Measurements from ENCODE around the gene TBCD. TPM values are rescaled to one million over a fixed set of nuclear protein-coding genes. Genes with fewer than 3 reads are reported as not detected.

TBCD gene
- total RNA-seq, 1 experiment from 2014 or later: 29.6 TPM

DNA sequence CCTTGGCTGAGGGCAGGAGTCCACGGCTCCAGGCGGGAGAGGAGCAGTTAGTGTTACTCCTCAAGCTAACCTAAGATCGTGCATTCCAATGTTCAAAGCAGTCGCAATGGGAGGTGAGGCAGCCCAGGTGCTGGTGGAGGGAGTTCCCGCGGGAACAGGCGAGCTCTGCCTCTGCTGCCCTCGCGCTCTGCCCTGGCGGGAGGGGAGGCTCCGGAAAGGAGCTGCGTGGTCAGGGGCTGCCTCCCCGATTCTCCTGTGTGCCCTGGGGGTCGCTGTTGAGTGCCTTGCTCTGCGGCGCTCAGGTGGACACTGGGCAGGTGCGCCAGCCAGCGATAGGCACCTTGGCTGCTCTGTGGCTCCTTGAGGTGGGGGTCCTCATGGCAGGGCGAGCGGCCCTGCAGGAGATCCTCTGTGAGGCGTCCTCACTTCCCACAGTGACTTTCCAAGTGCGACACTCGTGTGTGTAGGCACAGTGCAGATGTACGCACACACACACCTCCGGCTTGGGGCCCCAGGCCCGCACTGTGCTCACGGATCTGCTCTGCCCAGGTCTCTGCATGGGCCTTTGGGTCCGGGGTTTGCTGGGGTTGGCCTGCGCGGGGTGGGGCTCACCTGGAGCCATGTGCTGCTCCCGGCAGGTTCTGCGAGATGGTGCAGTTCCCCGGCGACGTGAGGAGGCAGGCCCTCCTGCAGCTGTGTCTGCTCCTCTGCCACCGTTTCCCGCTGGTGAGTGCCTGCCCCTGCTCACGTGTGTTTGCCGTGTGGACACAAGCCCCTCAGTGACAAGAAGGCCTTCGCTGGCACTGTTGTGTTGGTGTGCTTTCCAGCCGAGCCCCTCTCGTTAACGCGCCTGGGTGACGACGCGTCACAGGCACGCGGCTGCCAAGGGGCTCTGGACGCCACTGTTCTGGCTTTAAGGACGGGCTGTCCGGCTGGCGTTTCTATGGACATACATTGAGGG, 185.8 kb downstream of the TBCD start:
- Histone ChIP-seq H3K4me2 (ENCODE audit: low read length) (no peak overlapping the region), H3K27ac (ENCODE audit: low read length) (no peak overlapping the region), H2AFZ (ENCODE audit: low read length) (no peak overlapping the region), H4K20me1 (ENCODE audit: low read length) (no peaks in the 10 kb centered on the region), H3F3A (ENCODE audit: low read length, unreplicated experiment) (no peaks in the 10 kb centered on the region), H3K27me3 (ENCODE audit: low read length) (no peaks in the 10 kb centered on the region), H3K79me2 (ENCODE audit: low read length) (no peaks in the 10 kb centered on the region), H3K9ac (ENCODE audit: low read length) (no peak overlapping the region), H3K4me1 (ENCODE audit: insufficient read depth, low read length) (peaks cover 5% of the 10 kb centered on the region), H3K36me3 (ENCODE audit: low read depth, low read length) (peaks cover 4% of the 10 kb centered on the region), H3K9me2 (replicated peaks; ENCODE audit: low read length) (no peaks in the 10 kb centered on the region), H3K4me3 (ENCODE audit: low read length) (no peak overlapping the region), H3K9me3 (ENCODE audit: low read length) (no peaks in the 10 kb centered on the region)
- ChIA-PET POLR2A (ENCODE audit: unreplicated experiment) (no interaction called here), CTCF (no interaction called here)
- BruUV-seq (replicated peaks): no TSS peak
- ATAC-seq: no peak
- no peak for DNase-seq
- no peak for TF ChIP-seq EZH2 (IDR thresholded peaks at IDR 0.05; ENCODE audit: low read length, unreplicated experiment)
- no peak for TF ChIP-seq EZH2phosphoT487 (IDR thresholded peaks at IDR 0.05; ENCODE audit: borderline replicate concordance, low read length)
- TF ChIP-seq, protein P1, sequence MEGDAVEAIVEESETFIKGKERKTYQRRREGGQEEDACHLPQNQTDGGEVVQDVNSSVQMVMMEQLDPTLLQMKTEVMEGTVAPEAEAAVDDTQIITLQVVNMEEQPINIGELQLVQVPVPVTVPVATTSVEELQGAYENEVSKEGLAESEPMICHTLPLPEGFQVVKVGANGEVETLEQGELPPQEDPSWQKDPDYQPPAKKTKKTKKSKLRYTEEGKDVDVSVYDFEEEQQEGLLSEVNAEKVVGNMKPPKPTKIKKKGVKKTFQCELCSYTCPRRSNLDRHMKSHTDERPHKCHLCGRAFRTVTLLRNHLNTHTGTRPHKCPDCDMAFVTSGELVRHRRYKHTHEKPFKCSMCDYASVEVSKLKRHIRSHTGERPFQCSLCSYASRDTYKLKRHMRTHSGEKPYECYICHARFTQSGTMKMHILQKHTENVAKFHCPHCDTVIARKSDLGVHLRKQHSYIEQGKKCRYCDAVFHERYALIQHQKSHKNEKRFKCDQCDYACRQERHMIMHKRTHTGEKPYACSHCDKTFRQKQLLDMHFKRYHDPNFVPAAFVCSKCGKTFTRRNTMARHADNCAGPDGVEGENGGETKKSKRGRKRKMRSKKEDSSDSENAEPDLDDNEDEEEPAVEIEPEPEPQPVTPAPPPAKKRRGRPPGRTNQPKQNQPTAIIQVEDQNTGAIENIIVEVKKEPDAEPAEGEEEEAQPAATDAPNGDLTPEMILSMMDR (conservative IDR thresholded peaks at IDR 0.05; ENCODE audit: low read depth, low read length): no peak
- intact Hi-C loops (cut with micrococcal nuclease): no loop called here

GRCh38 chr17:82938486-82938872, 186.6 kb downstream of the TBCD start:
- no peaks in the 10 kb centered on the region for H3K27me3 ChIP-seq (ENCODE audit: low read length)
- no peaks in the 10 kb centered on the region for H3K9me2 ChIP-seq (replicated peaks; ENCODE audit: low read length)
- TF ChIP-seq EZH2 (IDR thresholded peaks at IDR 0.05; ENCODE audit: low read length, unreplicated experiment) (no peak), EZH2phosphoT487 (IDR thresholded peaks at IDR 0.05; ENCODE audit: borderline replicate concordance, low read length) (no peak)
- TF ChIP-seq, protein P1 (conservative IDR thresholded peaks at IDR 0.05; ENCODE audit: low read depth, low read length): no peak
- no peaks in the 10 kb centered on the region for H3K4me1 ChIP-seq (ENCODE audit: insufficient read depth, low read length)
- no peak overlapping the region for H2AFZ ChIP-seq (ENCODE audit: low read length)
- ChIA-PET POLR2A (ENCODE audit: unreplicated experiment) (no interaction called here), CTCF (no interaction called here)
- DNase-seq: no peak
- no peak overlapping the region for H3K9ac ChIP-seq (ENCODE audit: low read length)
- no peaks in the 10 kb centered on the region for H3F3A ChIP-seq (ENCODE audit: low read length, unreplicated experiment)
- no TSS peak for BruUV-seq (replicated peaks)
- H3K36me3 ChIP-seq (ENCODE audit: low read depth, low read length): peaks cover 10% of the 10 kb centered on the region
- no peak overlapping the region for H3K4me2 ChIP-seq (ENCODE audit: low read length)
- no peaks in the 10 kb centered on the region for H3K79me2 ChIP-seq (ENCODE audit: low read length)
- no peaks in the 10 kb centered on the region for H4K20me1 ChIP-seq (ENCODE audit: low read length)
- H3K27ac ChIP-seq (ENCODE audit: low read length): no peak overlapping the region
- ATAC-seq: no peak
- no peak overlapping the region for H3K4me3 ChIP-seq (ENCODE audit: low read length)
- H3K9me3 ChIP-seq (ENCODE audit: low read length): no peaks in the 10 kb centered on the region
- intact Hi-C loops (cut with micrococcal nuclease): no loop called here
